ENCODE data around the gene MRPL21.

GRCh38 chr11:68844801-68845200 is 58.8 kb downstream of the MRPL21 start:
- TF ChIP-seq, protein P1, sequence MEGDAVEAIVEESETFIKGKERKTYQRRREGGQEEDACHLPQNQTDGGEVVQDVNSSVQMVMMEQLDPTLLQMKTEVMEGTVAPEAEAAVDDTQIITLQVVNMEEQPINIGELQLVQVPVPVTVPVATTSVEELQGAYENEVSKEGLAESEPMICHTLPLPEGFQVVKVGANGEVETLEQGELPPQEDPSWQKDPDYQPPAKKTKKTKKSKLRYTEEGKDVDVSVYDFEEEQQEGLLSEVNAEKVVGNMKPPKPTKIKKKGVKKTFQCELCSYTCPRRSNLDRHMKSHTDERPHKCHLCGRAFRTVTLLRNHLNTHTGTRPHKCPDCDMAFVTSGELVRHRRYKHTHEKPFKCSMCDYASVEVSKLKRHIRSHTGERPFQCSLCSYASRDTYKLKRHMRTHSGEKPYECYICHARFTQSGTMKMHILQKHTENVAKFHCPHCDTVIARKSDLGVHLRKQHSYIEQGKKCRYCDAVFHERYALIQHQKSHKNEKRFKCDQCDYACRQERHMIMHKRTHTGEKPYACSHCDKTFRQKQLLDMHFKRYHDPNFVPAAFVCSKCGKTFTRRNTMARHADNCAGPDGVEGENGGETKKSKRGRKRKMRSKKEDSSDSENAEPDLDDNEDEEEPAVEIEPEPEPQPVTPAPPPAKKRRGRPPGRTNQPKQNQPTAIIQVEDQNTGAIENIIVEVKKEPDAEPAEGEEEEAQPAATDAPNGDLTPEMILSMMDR (IDR thresholded peaks at IDR 0.05; ENCODE audit: low read length): no peak
- no peak for TF ChIP-seq EZH2phosphoT487 (IDR thresholded peaks at IDR 0.05; ENCODE audit: low read length)

All from MM.1S (cell line).